Measurements from ENCODE around the gene XPR1.

GRCh38 chr1:180916012-180916770 is 284.4 kb downstream of the XPR1 start:
- TF ChIP-seq CTCF (IDR thresholded peaks at IDR 0.05; ENCODE audit: low read depth, low read length) = no peak
- no peak for TF ChIP-seq EZH2phosphoT487 (IDR thresholded peaks at IDR 0.05; ENCODE audit: low read depth)
